HG03469 (cell line): ENCODE measurements around the gene FLRT3.

Source experiments
- ATAC-seq: cut with Tn5 transposase; IDR thresholded peaks from one replicate; pipeline ENCODE4 v1.9.1; 2021; ENCODE audit warnings: mild to moderate bottlenecking, moderate library complexity, moderate number of reproducible peaks; ENCODE audit not compliant: unreplicated experiment

FLRT3 gene

GRCh38 chr20:14331646-14332045, 5.8 kb downstream of the FLRT3 start:
- no peak for ATAC-seq

DNA sequence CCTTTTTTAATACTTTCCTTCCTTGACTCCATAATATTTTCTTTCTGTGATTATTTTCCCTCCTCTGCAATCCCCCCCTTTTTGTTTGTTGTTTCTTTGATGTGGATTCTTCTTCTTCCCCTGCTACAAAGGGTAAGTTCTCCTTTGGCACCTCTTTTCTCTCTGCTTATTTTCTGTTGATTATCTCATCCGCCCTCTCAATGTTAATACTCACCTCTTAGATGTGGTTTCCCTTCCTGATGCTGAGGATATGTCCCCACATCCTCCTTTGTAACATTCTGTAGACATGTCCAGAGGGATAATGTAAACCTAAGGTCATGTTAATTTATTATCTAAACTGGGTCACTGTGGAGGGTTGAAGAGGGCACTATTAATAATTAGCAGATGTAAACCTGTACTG, 17.7 kb downstream of the FLRT3 start:
- ATAC-seq, result no peak

GRCh38 chr20:14313341-14314020, 23.9 kb downstream of the FLRT3 start:
- no peak for ATAC-seq

DNA sequence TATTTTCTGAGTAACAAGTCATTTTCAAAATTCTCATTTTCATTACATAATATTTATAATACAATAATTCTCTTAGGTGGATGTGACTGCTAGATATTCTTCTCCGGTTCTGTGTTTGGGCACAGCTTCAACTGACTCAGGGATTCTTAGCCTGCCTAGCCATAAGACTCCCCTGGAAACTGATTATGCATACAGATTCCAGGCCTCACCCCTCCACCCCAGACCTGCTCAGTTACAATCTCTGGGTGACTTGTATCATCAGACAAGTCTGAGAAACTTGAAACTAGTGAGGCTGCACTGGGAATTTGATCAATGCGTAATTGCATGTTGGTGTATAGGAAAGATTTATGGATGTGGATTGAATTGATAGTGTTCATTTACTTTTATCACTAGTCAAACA, 25.4 kb downstream of the FLRT3 start:
- ATAC-seq, result no peak

GRCh38 chr20:14310977-14311627, 26.3 kb downstream of the FLRT3 start:
- no peak for ATAC-seq

DNA sequence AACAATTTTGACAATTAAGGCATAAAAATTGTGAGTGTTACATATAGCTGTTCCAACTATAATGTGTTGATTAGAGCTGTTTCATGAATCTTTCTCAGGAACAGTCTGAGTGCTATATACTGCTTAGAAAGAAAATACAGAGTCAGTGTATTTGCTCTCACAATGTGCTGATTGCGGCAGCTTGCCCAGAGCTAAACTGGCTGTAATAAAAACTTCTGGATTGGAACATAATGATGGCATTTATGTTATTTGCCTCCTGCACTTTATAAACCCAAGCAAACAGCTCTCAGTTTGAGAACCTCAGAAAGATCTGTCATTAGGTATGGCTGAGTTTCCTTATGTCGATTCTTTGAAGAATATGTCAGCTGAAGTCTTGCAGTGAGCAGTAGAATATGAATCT, 29.5 kb downstream of the FLRT3 start:
- ATAC-seq, result no peak

GRCh38 chr20:14304472-14304871, 32.9 kb downstream of the FLRT3 start:
- no peak for ATAC-seq

GRCh38 chr20:14303651-14304050, 33.8 kb downstream of the FLRT3 start:
- no peak for ATAC-seq

- no peak for ATAC-seq
These were observed 34.3 kb downstream of the FLRT3 start for GRCh38 chr20:14303106-14303505.

GRCh38 chr20:14299831-14300230, 37.6 kb downstream of the FLRT3 start:
- no peak for ATAC-seq

- no peak for ATAC-seq
These were observed 41.6 kb downstream of the FLRT3 start for GRCh38 chr20:14295770-14296309.

- ATAC-seq, result no peak
These were observed 42.2 kb downstream of the FLRT3 start for GRCh38 chr20:14295238-14295637.

DNA sequence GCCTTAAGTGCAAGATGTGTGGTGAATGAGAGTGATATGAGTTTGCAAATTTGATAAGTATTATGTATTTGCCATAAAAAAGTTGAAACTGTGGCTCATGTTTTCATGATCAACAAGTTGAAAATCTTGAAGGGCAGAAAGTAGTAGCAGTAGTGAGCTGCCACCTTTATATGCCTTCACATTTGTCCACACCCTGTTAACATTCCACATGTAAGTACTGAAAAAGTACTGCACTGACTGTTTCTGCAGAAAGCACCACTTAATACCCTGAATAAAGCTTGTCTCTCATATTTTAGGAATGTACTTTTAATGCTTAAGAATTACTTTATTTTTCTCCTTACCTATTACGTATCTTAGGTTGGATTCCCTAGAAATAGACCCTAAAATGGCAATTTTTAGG, 45.9 kb downstream of the FLRT3 start:
- ATAC-seq, result no peak

GRCh38 chr20:14288341-14289330, 48.8 kb downstream of the FLRT3 start:
- no peak for ATAC-seq

DNA sequence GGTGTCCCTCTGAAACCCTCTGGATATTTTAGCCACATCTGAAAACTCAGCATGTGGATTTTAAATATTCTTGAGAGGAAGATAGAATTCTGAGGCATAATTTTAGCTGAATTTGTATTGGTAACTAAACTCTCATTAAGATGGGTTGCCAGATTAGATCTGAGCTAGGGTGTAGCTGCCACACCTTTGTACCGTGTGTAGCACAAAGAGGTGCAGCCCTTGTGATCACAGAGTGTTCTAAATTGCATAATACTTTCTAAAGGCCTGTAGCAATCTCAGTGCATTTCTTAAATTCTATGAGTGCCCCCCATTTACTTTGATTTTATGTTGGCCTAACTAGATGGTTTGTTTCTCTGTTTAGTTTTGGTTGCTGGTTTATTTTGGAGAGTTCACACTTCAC, 53.0 kb downstream of the FLRT3 start:
- no peak for ATAC-seq

GRCh38 chr20:14282140-14282539, 55.3 kb downstream of the FLRT3 start:
- no peak for ATAC-seq
